Right lobe of liver (tissue), 4 donors: ENCODE results near the gene AGAP9.
"Not testable (repeated sequence)": the region's sequence is repeated elsewhere in the genome, so short reads cannot be mapped to it uniquely, and the experiment has no call there.

ENCODE experiments used
- CTCF ChIP-seq, 4 donors: fragments of 200-600 bp in 3 of 4; fragments of 450-650 bp in 1 of 4; IDR thresholded peaks; one replicate each; pipeline versions ENCODE4 v1.5.1 to v1.8.0; 2016 to 2022; ENCODE audit warnings: antibody characterized with exemption in 4 of 4, mild to moderate bottlenecking in 2 of 4
- POLR2A ChIP-seq: fragments of 450-650 bp; IDR thresholded peaks from one replicate; pipeline ENCODE4 v1.6.1; 2017; ENCODE audit warnings: antibody characterized with exemption, mild to moderate bottlenecking
- donor health status: DM: no; HTN: no; CAD: no.
- donor health status: DM: no; HTN: no; CAD: no.
- donor health status: DM: no; HTN: yes; CAD: no.

GRCh38 chr10:47489630-47490029, 33.8 kb downstream of the AGAP9 start:
- TF ChIP-seq CTCF (IDR thresholded peaks at IDR 0.05); POLR2A: not testable (repeated sequence)
